Smooth muscle cell (in vitro differentiated cells): Measurements from ENCODE around the gene ONECUT1. TPM values are rescaled to one million over a fixed set of nuclear protein-coding genes. Genes with fewer than 3 reads are reported as not detected.

Experiments used
- DNase-seq: peaks from one replicate; lab custom pipeline; 2025; ENCODE audit not compliant: unreplicated experiment; lab: John Stamatoyannopoulos, UW
- H2AFZ ChIP-seq: fragments of 200-600 bp; sonication (generic); 2 replicates; pipeline ENCODE4 v1.6.0; 2016; ENCODE audit warnings: antibody characterized with exemption, low read depth, mild to moderate bottlenecking
- H3F3A ChIP-seq: fragments of 200-600 bp; sonication (generic); 2 replicates; pipeline ENCODE4 v1.6.0; 2017; ENCODE audit warnings: antibody characterized with exemption, low read depth
- H3K27ac ChIP-seq: fragments of 200-600 bp; sonication (generic); 2 replicates; pipeline ENCODE4 v1.5.1; 2016; ENCODE audit warnings: low read depth, mild to moderate bottlenecking
- H3K27me3 ChIP-seq: fragments of 200-600 bp; sonication (generic); 2 replicates; pipeline ENCODE4 v1.6.1; 2016; ENCODE audit warnings: low read depth, mild to moderate bottlenecking
- H3K36me3 ChIP-seq: fragments of 200-600 bp; sonication (generic); 2 replicates; pipeline ENCODE4 v1.5.1; 2016; ENCODE audit warnings: low read depth
- H3K4me1 ChIP-seq: fragments of 200-600 bp; sonication (generic); 2 replicates; pipeline ENCODE4 v1.5.1; 2016; ENCODE audit warnings: low read depth
- H3K4me2 ChIP-seq: fragments of 200-600 bp; sonication (generic); 2 replicates; pipeline ENCODE4 v1.6.0; 2016; ENCODE audit warnings: mild to moderate bottlenecking
- H3K4me3 ChIP-seq: fragments of 200-600 bp; sonication (generic); 2 replicates; pipeline ENCODE4 v1.5.1; 2016; ENCODE audit warnings: mild to moderate bottlenecking
- H3K79me2 ChIP-seq: fragments of 200-600 bp; sonication (generic); 2 replicates; pipeline ENCODE4 v1.6.0; 2016; ENCODE audit warnings: low read depth, mild to moderate bottlenecking
- H3K9ac ChIP-seq: fragments of 200-600 bp; sonication (generic); 2 replicates; pipeline ENCODE4 v1.6.0; 2016; ENCODE audit warnings: low read depth
- H3K9me3 ChIP-seq: fragments of 200-600 bp; sonication (generic); replicated peaks from 2 replicates; pipeline ENCODE4 v1.5.1; 2016; ENCODE audit warnings: low read depth
- H4K20me1 ChIP-seq: fragments of 200-600 bp; sonication (generic); 2 replicates; pipeline ENCODE4 v1.6.0; 2016; ENCODE audit warnings: low read depth
- CTCF ChIP-seq: fragments of 200-600 bp; sonication (generic); IDR thresholded peaks from 2 replicates; pipeline ENCODE4 v1.5.1; 2017; ENCODE audit warnings: borderline replicate concordance, mild to moderate bottlenecking, antibody characterized with exemption; ENCODE audit not compliant: insufficient read depth, poor library complexity, severe bottlenecking
- WGBS: methylation state at CpG from one replicate; pipeline ENCODE4 v1.1.7; 2016; ENCODE audit warnings: low lambda C conversion rate; 5-methylcytosine and 5-hydroxymethylcytosine counted together
- polyA plus RNA-seq: library from polyadenylated mRNA; unstranded; fragments of >200 nt; fragmentation: Nextera tagmentation; extraction: Ambion mirVana; gene quantifications from 2 replicates; pipeline ENCODE4 v1.2.1, GENCODE V29; 2016
- total RNA-seq: library from RNA; depleted of rRNA; stranded (reverse); fragments of >200 nt; gene quantifications from 2 replicates; pipeline ENCODE4 v1.2.3, GENCODE V29; 2014

ONECUT1 gene
- total and polyA plus RNA-seq, 2 experiments from 2014 or later: 0.61 to 0.99 TPM

GRCh38 chr15:52716536-52716935 is 73.6 kb downstream of the ONECUT1 start:
- no peaks in the 10 kb centered on the region for H4K20me1 ChIP-seq
- no peak overlapping the region for H2AFZ ChIP-seq
- no peak overlapping the region for H3K4me2 ChIP-seq
- H3K36me3 ChIP-seq: no peaks in the 10 kb centered on the region
- H3K27ac ChIP-seq: no peak overlapping the region
- WGBS: 45% methylated on average over 2 of the region's 2 CpGs
- H3K9ac ChIP-seq: no peak overlapping the region
- DNase-seq: no peak
- H3K4me1 ChIP-seq: no peaks in the 10 kb centered on the region
- no peak overlapping the region for H3K4me3 ChIP-seq
- H3K79me2 ChIP-seq: no peaks in the 10 kb centered on the region
- no peaks in the 10 kb centered on the region for H3K27me3 ChIP-seq
- H3F3A ChIP-seq: no peaks in the 10 kb centered on the region
- no peak for TF ChIP-seq CTCF
- no peaks in the 10 kb centered on the region for H3K9me3 ChIP-seq

DNA sequence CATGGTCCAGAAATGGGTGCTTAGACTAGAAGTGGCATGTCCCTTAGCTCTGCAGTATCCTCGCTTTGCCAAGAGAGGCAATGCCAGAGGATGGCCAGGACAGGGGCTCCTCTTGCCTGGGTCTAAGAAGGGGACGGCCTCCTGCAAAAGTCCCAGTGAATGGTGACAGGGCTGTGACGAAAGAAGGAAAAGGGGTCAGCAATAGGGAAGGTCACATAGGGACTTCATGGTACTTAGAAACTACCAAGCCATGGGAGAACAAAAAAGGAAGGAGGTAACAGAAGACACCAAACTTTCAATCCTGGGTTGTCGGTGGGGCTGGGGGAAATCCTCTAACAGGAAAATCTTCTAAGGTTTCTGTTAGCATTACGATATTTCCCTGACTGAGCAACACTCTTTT is 74.7 kb downstream of the ONECUT1 start:
- Histone ChIP-seq H3K27ac (no peak overlapping the region), H3K79me2 (no peaks in the 10 kb centered on the region), H3K9me3 (no peaks in the 10 kb centered on the region), H3K4me1 (no peaks in the 10 kb centered on the region), H3K9ac (no peak overlapping the region), H3F3A (no peaks in the 10 kb centered on the region), H3K36me3 (no peaks in the 10 kb centered on the region), H2AFZ (no peak overlapping the region), H4K20me1 (no peaks in the 10 kb centered on the region), H3K4me2 (no peak overlapping the region), H3K4me3 (no peak overlapping the region), H3K27me3 (no peaks in the 10 kb centered on the region)
- no peak for TF ChIP-seq CTCF
- 77% methylated on average over 5 of the region's 5 CpGs for WGBS
- DNase-seq: no peak

- H2AFZ ChIP-seq: no peak overlapping the region
- H3K9me3 ChIP-seq: no peaks in the 10 kb centered on the region
- H3K36me3 ChIP-seq: no peaks in the 10 kb centered on the region
- no peak overlapping the region for H3K27ac ChIP-seq
- no peaks in the 10 kb centered on the region for H3F3A ChIP-seq
- no peak overlapping the region for H3K4me3 ChIP-seq
- DNase-seq: no peak
- H3K4me1 ChIP-seq: no peaks in the 10 kb centered on the region
- H3K79me2 ChIP-seq: no peaks in the 10 kb centered on the region
- H3K4me2 ChIP-seq: no peak overlapping the region
- no peaks in the 10 kb centered on the region for H4K20me1 ChIP-seq
- WGBS: 77% methylated on average over 3 of the region's 3 CpGs
- TF ChIP-seq CTCF: no peak
- H3K9ac ChIP-seq: no peak overlapping the region
- H3K27me3 ChIP-seq: no peaks in the 10 kb centered on the region
Measured at GRCh38 chr15:52714968-52715367, 75.2 kb downstream of the ONECUT1 start.

- no peaks in the 10 kb centered on the region for H4K20me1 ChIP-seq
- WGBS: 91% methylated on average over 2 of the region's 2 CpGs
- no peaks in the 10 kb centered on the region for H3K79me2 ChIP-seq
- no peak for TF ChIP-seq CTCF
- no peak overlapping the region for H3K4me2 ChIP-seq
- H3K9ac ChIP-seq: no peak overlapping the region
- H3K4me1 ChIP-seq: no peaks in the 10 kb centered on the region
- no peaks in the 10 kb centered on the region for H3K9me3 ChIP-seq
- no peak overlapping the region for H3K27ac ChIP-seq
- H3K36me3 ChIP-seq: no peaks in the 10 kb centered on the region
- H3K27me3 ChIP-seq: peaks cover 6% of the 10 kb centered on the region
- H3F3A ChIP-seq: no peaks in the 10 kb centered on the region
- no peak for DNase-seq
- no peak overlapping the region for H3K4me3 ChIP-seq
- no peak overlapping the region for H2AFZ ChIP-seq
Measured at GRCh38 chr15:52710708-52711389, 79.3 kb downstream of the ONECUT1 start.
